DMS 273 (cell line): ENCODE data around the gene EVA1C.
A peak's percentile ranks its signal among the peaks of the same experiment; 100 is the strongest.
"Not testable (repeated sequence)": the region's sequence is repeated elsewhere in the genome, so short reads cannot be mapped to it uniquely, and the experiment has no call there.

Experiments
- DNase-seq: peaks from one replicate; lab custom pipeline; 2025; ENCODE audit not compliant: unreplicated experiment; lab: John Stamatoyannopoulos, UW

Gene EVA1C

DNA sequence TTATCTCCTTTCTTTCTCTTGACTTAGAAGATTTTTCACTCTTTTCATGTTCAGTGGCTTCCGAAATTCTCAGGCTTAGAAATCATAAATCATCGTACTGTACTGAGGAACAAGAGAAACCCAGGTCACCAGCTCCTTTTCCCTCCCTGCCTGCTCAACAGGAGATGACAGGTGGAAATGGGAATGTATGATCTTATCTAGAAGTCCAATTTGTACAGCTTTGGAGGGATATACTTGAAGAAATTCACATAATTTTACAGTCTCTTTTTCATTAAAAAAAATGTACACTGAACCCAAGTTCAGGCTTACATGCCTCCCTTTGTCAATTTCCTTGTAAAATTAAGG is 11.7 kb downstream of the EVA1C start:
- DNase-seq = no peak

DNA sequence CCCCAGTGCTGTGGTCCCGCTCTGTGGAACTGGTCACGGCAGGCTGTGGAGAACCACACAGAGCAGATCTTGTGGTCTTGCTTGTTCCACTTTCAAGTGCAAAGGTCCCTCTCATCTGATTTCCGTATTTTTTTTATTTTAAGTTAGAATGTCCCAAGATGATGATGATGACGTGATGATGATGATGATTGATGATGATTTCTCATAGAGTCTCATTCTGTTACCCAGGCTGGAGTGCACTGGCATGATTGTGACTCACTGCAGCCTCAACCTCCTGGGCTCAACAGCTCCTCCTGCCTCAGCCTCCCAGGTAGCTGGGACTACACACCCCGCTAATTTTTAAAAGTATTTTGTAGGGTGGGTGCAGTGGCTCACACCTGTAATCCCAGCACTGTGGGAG is 12.2 kb downstream of the EVA1C start:
- no peak for DNase-seq

DNA sequence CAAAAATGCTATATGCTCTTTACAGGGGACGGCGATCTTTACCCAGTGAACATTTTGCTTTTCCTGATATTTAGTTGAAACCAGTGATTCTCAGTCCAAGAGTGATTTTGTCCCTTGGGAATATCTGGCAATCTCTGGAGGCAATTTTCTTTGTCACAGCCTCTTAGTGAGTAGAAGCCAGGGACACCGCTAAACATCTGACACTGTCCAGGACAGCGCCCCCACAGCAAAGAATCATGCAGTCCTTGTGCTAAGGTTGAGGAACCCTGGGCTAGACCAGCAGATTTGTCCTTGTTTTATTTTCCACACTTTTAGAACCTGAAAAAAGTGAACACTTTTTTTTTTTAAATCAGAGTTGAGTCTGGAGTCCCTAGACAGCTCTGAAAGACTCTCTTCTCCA is 13.1 kb downstream of the EVA1C start:
- no peak for DNase-seq

DNA sequence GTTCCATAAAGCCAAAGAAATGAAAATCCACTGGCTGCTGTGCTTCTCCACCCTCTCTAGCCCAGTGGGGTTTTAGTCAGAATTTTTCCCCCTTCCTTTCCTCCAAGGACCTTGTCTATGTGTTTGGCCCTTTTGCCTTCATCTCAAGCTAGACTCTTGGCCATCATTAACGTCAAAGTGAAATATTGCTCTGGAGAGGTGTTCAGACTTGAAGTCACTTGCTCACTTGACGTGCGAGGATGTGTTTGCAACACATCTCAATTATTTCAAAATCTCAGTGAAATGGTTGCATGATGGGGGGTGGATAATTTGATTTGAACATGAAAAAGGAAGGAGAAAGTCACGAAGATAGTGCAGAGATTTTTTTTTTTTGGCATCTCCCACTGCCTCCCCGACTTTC is 13.6 kb downstream of the EVA1C start:
- no peak for DNase-seq

DNA sequence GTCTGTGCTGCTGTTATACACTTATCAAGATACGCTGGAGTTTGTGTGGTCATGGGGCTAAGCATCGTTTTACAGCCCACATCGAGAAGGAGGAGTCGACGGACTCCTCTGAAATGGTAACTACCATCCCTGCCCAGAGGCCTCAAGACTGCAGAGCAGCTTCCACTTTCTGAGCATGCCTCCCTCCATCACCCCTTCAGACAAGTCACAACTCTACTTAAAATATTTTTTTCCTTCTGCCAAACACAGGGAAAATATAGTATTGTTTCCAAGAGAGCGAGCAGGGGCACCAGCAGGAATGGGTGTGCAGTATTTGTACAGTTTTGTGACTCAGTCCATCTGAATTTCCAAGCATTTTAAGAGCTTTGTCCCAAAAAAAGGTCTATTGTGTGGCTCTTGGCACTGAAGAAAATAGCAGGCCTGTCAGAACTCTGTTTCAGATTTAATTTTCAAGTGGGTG is 14.1 kb downstream of the EVA1C start:
- DNase-seq = no peak

DNA sequence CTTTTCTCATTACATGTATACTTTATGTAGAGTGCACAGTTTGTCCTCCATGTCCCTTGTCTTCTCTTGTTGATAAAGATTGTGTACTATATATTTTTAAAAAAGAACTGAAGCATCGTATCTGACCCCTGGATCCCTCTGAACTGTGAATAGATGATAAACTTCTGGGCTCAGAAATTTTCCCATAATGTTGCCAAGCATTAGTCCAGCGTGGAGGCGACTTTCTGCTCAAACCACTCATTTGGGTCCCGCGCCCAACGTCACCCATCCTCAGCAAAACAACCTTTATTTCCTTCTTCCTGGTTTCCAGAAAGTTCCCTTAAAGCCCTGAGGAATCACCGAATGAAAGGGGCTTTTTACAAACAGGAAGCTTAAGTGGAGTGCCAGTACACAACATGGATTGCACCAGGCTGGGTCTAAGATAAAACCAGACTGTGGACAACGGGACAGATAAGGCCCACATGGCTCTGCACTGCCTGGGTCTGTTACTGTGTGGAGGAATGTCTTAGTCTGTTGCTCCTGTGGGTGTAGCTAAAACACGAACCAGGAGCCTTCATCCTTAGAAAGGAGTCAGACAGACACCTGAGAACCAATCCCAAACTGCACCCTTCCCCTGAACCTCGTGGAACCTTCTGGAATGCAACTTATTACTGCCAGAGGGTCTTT is 15.6 kb downstream of the EVA1C start:
- DNase-seq = no peak

DNA sequence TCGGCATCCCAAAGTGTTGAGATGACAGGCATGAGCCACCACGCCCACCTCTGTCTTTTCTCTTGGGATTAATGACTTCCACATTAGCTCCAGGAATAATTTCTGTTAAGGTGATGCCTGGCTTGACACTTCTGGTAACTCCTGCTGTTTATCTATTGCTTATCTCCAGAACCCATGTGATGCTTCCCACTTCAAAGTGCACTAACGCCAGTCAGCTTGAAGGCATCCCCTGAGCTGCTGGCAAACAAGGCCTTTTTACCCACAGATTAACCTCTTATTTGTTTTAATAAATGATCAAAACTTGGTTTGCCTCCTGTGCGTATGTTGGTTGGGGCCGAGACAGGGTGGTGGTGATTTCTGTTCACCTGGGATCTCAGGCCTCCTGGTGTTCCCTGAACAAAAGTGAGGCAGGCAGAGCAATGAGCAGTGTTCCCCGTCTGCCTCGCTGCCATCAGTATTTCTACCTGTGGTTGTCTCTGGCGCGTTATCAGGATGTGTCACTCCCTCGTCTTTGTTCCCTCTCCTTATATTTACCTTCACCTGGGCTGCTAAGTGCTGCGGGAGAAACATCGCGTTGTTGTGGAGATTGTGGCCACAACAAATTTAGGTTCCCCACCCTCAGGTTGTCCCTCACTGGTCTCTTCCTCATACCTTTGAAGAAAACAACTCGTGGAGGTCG is 20.6 kb downstream of the EVA1C start:
- not testable (repeated sequence) for DNase-seq

DNA sequence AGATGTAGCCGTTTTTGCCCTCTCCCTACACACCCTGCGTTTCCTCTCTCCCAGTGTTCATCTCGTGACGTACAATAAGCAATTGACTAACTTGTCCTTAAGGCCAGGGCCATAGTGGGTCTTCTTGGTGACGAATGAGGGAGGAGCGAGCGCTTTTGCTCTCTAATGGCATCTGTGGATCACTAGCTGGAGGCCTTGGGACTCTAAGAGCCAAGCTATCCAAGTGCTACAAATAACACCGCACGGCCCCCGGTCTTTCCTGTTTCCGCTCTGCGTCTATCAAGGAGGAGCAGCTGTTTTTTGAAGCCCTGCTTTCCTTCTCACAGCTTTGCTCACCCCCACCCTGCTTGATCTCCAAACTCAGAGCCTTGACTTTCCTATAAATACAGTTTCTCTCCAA is 25.2 kb downstream of the EVA1C start:
- DNase-seq = no peak

DNA sequence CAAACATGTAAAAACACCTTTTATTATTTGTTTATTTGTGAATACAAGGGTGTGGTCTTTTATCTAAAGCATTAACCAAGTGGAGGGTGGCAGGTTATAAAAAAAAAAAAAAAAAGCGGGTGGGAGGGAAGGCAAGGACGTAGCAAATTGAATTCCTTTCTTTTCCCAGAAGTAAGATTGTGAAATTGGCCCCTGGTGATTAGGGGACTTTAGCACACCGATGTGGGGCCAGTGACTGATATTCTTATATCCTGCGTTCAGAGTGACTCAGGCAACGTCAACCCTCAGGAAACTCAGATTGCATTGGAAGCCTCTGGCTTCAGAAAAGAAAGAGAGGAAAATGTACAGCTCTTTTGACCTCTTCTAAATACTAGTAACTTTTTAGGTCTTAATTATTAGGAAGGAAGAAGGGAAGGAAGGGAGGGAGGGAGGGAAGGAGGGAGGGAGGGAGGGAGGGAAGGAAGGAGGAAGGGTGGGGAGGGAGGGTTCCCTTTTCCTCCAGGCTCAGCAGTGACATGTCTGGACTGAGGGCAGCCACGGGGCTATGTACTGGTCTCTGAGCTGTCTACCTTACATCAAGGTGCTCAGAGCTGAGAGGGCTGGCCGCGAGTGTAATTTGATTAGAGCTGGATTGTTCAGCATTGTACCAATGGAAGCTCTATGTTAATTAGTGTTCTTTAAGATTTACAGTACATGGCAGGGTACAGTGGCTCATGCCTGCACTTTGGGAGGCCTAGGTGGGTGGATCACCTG is 30.2 kb downstream of the EVA1C start:
- no peak for DNase-seq

DNA sequence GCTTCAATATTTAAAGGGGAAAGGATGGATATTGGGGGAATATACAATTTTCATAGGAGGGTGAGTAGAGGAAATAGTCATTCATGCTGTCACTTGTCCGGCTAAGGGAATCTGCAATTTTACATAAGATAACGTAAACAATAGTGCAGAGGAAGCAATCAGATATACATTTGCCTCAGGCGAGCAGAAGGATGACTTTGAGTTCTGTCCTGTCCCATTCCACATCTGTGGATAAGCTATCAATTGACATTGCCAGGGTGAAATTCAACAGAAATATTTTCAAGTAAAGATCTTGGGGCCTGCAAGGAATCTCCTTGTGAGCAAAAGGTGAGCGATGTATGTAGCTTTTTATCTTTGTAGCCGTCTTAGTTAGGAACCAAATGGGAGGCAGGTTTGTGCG is 32.6 kb downstream of the EVA1C start:
- DNase-seq = no peak

DNA sequence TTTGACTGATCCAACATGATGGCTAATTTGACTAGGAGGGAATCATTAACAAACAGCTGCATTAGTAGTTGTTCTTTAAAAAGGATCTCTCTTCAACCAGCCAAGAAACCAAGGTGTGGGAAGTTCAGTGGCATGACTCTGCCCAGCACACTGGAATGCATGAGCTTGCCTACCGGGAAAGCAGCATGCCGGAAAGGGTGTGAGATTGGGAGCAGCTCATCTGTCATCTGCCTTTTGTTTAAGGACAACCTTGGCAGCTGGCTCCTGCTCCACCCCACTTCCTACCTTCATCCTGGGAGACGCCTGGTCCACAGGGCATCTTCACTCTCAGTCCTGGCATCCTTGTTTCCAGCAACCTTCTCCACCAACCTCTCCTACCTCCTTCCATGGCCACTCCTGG is 33.9 kb downstream of the EVA1C start:
- not testable (repeated sequence) for DNase-seq

DNA sequence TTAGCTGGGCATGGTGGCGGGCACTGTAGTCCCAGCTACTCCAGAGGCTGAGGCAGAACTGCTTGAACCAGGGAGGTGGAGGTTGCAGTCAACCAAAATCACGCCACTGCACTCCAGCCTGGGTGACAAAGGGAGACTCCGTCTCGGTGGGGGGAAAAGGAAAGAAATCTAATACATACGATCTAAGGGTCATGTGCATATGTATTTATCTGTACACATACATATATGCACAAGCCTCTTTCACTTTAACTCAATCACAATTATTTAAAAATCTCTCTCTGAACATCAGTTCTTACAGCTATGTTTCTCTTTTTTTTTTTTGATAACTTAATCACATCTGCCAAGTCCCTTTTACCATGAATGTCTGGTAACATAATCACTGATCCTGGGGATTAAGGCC is 34.7 kb downstream of the EVA1C start:
- no peak for DNase-seq

DNA sequence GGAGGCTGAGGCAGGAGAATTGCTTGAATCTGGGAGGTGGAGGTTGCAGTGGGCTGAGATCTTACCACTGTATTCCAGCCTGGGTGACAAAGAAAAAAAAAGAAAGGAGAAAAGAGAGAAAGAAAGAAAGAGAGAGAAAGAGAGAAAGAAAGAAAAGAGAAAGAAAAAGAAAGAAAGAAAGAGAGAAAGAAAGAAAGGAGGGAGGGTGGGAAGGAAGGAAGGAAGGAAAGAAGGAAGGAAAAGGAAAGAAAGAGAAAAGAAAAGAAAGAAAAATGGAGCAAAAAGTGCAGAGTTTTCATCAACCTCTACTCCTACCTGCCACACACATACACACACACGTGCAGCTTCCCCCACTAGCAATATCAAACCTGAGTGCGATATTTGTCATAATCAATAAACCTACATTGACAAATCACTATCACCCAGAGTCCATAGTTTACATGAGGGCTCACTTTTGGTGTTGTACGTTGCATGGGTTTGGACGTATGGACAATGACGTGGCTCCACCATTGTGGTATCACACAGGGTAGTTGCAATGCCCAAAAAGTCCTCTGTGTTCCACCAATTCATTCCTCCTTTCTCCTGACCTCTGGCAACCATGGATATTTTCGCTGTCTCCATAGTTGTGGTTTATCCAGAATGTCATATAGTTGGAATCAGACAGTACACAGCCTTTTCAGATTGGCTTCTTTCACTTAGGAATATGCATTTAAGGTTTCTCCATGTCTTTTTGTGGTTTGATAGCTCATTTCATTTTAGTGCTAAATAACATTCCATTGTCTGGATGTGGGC is 36.5 kb downstream of the EVA1C start:
- DNase-seq = no peak

DNA sequence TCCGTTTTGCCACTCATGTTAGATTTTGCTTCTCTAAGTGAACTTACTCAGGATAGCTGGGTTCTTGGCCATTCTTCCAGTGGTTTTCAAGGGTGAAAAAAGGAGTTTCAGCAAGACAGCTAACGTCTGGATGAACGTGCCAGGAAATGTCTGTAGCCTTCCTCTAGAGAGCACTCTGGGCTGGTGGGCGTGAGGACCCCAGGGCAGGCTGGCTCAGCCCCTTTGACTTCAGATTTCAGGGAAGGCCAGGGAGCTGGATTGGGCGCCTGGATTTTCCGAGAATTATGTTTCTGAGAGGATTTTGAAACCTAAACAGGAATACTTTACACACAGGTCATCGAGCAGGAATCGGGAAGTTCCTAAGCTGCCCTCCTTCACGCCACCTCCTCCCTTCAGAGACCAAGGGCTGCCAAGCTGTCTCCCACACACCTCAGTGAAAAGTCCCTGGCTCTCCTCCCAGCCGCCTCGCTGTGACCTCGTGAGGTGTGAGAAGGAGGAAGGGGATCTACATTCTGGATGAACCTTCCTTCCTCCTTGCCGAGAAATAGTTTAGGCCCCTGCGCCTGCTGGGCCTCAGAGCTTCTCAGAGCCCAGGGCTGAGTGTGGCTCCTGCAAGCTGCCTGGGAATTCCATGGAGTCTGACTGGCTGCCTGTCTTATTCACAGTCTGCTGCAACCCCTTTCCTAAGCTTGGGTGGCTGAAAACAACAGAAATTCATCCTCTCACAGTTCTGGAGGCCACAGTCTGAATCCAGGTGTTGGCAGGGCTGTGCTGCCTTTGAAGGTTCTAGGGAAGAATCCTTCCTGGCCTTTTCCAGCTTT is 38.6 kb downstream of the EVA1C start:
- DNase-seq = not testable (repeated sequence)

DNA sequence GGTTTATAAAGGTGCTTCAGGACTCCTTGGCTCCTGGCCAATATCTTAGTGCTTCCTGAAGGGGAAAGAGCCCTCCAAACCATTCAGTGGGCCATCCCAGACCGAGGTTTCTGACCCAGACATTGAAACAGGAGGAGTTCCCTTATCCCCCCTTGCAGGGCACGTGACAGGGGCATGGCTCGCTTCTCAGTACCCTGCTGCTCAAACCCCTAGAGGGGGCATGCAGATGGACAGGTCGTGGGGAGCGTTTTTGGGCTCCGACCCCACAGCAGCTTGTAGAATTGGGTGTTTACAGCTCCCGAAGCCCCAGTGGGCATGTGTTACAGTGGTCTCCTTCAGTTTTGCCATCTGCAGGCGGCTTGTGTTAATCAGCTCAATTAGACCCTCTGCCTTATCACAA is 39.7 kb downstream of the EVA1C start:
- peak; percentile 41 for DNase-seq

DNA sequence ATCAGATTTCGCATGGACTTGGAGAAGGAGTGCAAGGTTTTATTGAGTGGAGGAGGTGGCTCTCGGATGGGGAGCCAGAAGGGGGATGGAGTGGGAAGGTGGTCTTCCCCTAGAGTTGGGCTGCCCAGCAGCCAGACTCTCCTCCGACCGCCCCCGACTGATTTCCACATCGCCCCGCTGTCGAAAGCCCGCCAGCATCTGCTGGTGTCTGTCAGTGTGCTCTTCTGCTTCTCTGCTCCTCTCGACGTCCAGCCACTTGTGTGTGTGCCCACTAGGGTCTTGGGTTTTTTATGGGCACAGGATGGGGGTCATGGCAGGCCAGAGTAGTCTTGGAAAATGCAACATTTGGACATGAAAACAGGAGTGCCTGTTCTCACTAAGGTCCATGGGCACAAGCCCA is 40.1 kb downstream of the EVA1C start:
- DNase-seq = no peak

DNA sequence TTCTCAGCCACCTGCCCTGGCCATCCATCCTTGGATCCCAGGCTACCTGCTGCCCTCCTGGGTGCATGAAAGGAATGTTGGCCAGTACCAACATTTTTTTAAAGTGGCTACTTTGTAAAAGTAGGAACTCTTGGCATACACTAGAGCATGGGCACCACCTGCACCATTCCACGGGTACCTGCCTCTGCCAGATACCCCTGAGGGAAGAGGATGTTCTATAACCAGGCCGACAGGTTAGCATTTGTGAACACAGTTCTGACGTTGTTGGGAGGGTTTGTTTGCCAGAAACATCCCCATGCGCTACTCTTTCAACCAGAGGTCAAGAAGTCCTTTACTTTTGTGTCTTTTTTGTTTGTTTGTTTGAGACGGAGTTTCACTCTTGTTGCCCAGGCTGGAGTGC is 43.0 kb downstream of the EVA1C start:
- no peak for DNase-seq

DNA sequence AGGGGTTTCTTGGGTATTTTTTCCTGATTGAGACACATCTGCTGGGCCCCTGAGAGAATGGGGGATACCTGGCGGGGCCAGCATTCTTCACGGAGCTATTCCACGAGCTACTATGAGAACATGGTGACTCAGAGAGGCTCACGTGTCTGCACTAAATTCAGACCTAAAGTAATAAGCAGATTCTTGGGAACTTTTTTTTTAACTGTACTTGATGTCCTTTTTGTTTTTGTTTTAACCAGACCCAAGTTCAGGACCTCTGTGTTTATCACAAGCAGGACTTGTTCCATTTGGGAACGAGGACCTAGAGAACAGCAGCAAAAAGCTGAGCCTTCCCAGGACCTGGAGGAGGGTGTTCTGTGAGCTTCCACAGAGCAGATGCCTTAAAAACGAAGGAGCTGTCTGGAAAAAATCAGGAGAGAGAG is 44.0 kb downstream of the EVA1C start:
- no peak for DNase-seq

DNA sequence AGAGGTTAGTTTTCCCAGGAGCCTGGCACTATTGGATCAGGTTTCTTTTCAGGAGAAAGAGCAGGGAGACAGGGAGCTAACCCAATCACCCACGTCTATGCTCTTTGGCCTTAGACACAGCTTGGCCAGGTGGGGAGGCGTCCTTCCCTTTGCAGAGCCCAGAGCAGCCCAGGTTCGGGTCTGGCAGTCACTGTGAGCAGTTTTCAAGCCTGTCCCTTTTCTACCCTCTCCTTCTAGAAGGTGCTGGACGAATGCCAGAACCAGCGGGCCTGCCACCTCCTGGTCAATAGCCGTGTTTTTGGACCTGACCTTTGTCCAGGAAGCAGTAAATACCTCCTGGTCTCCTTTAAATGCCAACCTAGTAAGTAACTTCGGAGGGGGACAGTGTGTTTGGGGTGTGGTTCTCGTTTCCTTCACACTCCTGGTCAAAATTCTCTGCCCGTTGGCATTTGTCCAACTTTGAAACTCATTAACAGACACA is 44.9 kb downstream of the EVA1C start:
- peak; percentile 44 for DNase-seq

DNA sequence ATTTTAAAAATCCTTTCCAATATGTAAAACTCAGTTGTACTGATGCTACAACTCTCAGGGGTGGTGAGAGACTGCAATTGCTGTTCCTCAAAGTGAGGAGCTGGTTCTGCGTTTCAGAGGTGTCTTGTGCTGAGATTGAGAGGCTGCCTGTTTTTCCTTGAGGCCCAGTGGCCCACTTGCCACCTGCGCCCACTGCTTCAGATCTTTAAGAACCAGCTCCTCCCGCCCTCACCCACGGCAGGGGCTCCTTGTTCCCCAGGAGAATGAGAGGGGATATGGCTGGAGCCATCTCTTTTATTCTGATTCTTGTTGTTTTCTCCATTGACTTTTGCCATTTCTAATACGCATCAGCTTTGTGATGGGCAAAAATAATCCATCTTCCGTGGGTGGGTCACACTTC is 45.5 kb downstream of the EVA1C start:
- DNase-seq = no peak
